Aorta (tissue), 5 donors: ENCODE results near the gene UNC119B. TPM values are rescaled to one million over a fixed set of nuclear protein-coding genes. Genes with fewer than 3 reads are reported as not detected.

Experiments used
- ATAC-seq: fragments of 200-7000 bp; cut with Tn5 transposase; one replicate; pipeline ENCODE4 v1.9.1; 2022; ENCODE audit warnings: moderate library complexity; ENCODE audit not compliant: low FRiP score
- DNase-seq, 2 donors: peaks; one replicate each; pipeline ENCODE4 v3.0.0-alpha.2; 2020
- H3K27ac ChIP-seq, 2 donors: one replicate each; pipeline ENCODE4 v1.5.1; 2013; ENCODE audit warnings: low read length in 2 of 2, mild to moderate bottlenecking in 2 of 2, moderate library complexity in 2 of 2, control low read depth in 1 of 2, inconsistent platforms in 1 of 2, low read depth in 1 of 2
- H3K27me3 ChIP-seq, 2 donors: one replicate each; pipeline ENCODE4 v1.6.1; 2013; ENCODE audit warnings: control low read depth in 1 of 2, low read length in 1 of 2, mild to moderate bottlenecking in 1 of 2, moderate library complexity in 1 of 2; ENCODE audit not compliant: insufficient read depth in 2 of 2, control insufficient read depth in 1 of 2
- H3K36me3 ChIP-seq, 2 donors: one replicate each; pipeline ENCODE4 v1.6.1; 2013; ENCODE audit warnings: control low read depth in 1 of 2, low read length in 1 of 2, mild to moderate bottlenecking in 1 of 2; ENCODE audit not compliant: insufficient read depth in 2 of 2, control insufficient read depth in 1 of 2
- H3K4me1 ChIP-seq, 2 donors: one replicate each; pipeline ENCODE4 v1.6.1; 2013; ENCODE audit warnings: low read length in 2 of 2, control low read depth in 1 of 2, mild to moderate bottlenecking in 1 of 2, moderate library complexity in 1 of 2; ENCODE audit not compliant: insufficient read depth in 2 of 2, control insufficient read depth in 1 of 2
- H3K4me3 ChIP-seq, 2 donors: one replicate each; pipeline ENCODE4 v1.5.1; 2013; ENCODE audit warnings: low read length in 2 of 2, control low read depth in 1 of 2, mild to moderate bottlenecking in 1 of 2
- H3K9me3 ChIP-seq: one replicate; pipeline ENCODE4 v1.6.1; 2013; ENCODE audit warnings: mild to moderate bottlenecking, low read length; ENCODE audit not compliant: control insufficient read depth
- WGBS, 2 donors: extraction: QIAGEN DNeasy Blood & Tissue Kit; methylation state at CpG; one replicate each; pipeline ENCODE4 v1.1.7; 2013; 5-methylcytosine and 5-hydroxymethylcytosine counted together
- intact Hi-C, 2 donors: fragments of 100-400 bp; cut with DNase I; formaldehyde crosslinking; loops; one replicate each; pipeline versions ENCODE4 v1.14.2 to v1.15.0; 2022
- polyA plus RNA-seq, 2 donors: library from polyadenylated mRNA; stranded (reverse); fragments of 200-250 nt; gene quantifications; one replicate each; pipeline ENCODE4 v1.2.3, GENCODE V29; 2013
- total RNA-seq, 2 donors: library from RNA; stranded (reverse); fragmentation: NEBNext Ultra II Directional; extraction: Animal tissue kit (Norgen Biotek cat#: 25700); gene quantifications; one replicate each; pipeline ENCODE4 v1.2.1, GENCODE V29; 2021
- donor health status: healthy with polysubstance abuse.
- donor health status: Bipolar disorder and iron deficiency.
- donor health status: DM: no; HTN: no; CAD: no.
- donor health status: DM: no; HTN: no; CAD: no.
- donor health status: DM: yes; HTN: yes; CAD: no.

The UNC119B gene
- total and polyA plus RNA-seq, 4 donors = 13.6 to 24.4 (median 17.2) TPM

- 88 to 89% methylated on average over 27 of the region's 27 CpGs for WGBS, 2 donors
- intact Hi-C loops = no loop called here
- no peaks in the 10 kb centered on the region for H3K27me3 ChIP-seq
- no peaks in the 10 kb centered on the region for H3K4me1 ChIP-seq
- DNase-seq = no peak
- ATAC-seq = no peak
- no peak overlapping the region for H3K4me3 ChIP-seq
- no peaks in the 10 kb centered on the region for H3K9me3 ChIP-seq
- peaks cover 2 to 3% of the 10 kb centered on the region in 2 donors for H3K36me3 ChIP-seq
- H3K27ac ChIP-seq = no peak overlapping the region
These were observed 49.5 kb downstream of the UNC119B start for GRCh38 chr12:120759591-120760348.

GRCh38 chr12:120760349-120761254, 50.3 kb downstream of the UNC119B start:
- Histone ChIP-seq H3K27ac (no peak overlapping the region), H3K36me3 (peaks cover 2 to 3% of the 10 kb centered on the region in 2 donors), H3K4me3 (no peak overlapping the region), H3K27me3 (no peaks in the 10 kb centered on the region), H3K9me3 (no peaks in the 10 kb centered on the region), H3K4me1 (no peaks in the 10 kb centered on the region)
- intact Hi-C loops = no loop called here
- 93% methylated on average over 21 of the region's 21 CpGs for WGBS, 2 donors
- no peak for DNase-seq
- ATAC-seq = no peak

GRCh38 chr12:120761519-120761934, 51.3 kb downstream of the UNC119B start:
- ATAC-seq = no peak
- Histone ChIP-seq H3K27ac (no peak overlapping the region), H3K36me3 (peaks cover 2 to 3% of the 10 kb centered on the region in 2 donors), H3K4me3 (no peak overlapping the region), H3K4me1 (no peaks in the 10 kb centered on the region), H3K9me3 (no peaks in the 10 kb centered on the region), H3K27me3 (no peaks in the 10 kb centered on the region)
- no peak for DNase-seq
- 6 to 16% methylated on average over 9 of the region's 9 CpGs for WGBS, 2 donors
- intact Hi-C loops = no loop called here

GRCh38 chr12:120762086-120762485, 51.8 kb downstream of the UNC119B start:
- ATAC-seq (no peak), DNase-seq (no peak)
- peaks cover 3 to 4% of the 10 kb centered on the region in 2 donors for H3K36me3 ChIP-seq
- H3K9me3 ChIP-seq = no peaks in the 10 kb centered on the region
- H3K27ac ChIP-seq = no peak overlapping the region
- WGBS, 2 donors = 11 to 20% methylated on average over 6 of the region's 6 CpGs
- H3K27me3 ChIP-seq = no peaks in the 10 kb centered on the region
- no peaks in the 10 kb centered on the region for H3K4me1 ChIP-seq
- no peak overlapping the region for H3K4me3 ChIP-seq
- intact Hi-C loops = no loop called here

- Histone ChIP-seq H3K4me1 (no peaks in the 10 kb centered on the region), H3K27ac (no peak overlapping the region), H3K36me3 (peaks cover 3 to 4% of the 10 kb centered on the region in 2 donors), H3K9me3 (no peaks in the 10 kb centered on the region), H3K4me3 (no peak overlapping the region), H3K27me3 (no peaks in the 10 kb centered on the region)
- DNase-seq (no peak), ATAC-seq (no peak)
- WGBS, 2 donors = 76 to 97% methylated on average over 3 of the region's 3 CpGs
- intact Hi-C loops = no loop called here
These were observed 53.0 kb downstream of the UNC119B start for GRCh38 chr12:120763250-120763649.

GRCh38 chr12:120764816-120765215, 54.6 kb downstream of the UNC119B start:
- intact Hi-C loops = no loop called here
- DNase-seq (no peak), ATAC-seq (no peak)
- Histone ChIP-seq H3K4me3 (no peak overlapping the region), H3K9me3 (no peaks in the 10 kb centered on the region), H3K36me3 (peaks cover 3 to 4% of the 10 kb centered on the region in 2 donors), H3K4me1 (no peaks in the 10 kb centered on the region), H3K27me3 (no peaks in the 10 kb centered on the region), H3K27ac (no peak overlapping the region)
- WGBS, 2 donors = 83 to 84% methylated on average over 9 of the region's 9 CpGs

- no peak for DNase-seq
- no peak for ATAC-seq
- Histone ChIP-seq H3K27me3 (no peaks in the 10 kb centered on the region), H3K27ac (no peak overlapping the region), H3K9me3 (no peaks in the 10 kb centered on the region), H3K4me3 (no peak overlapping the region), H3K36me3 (peaks cover 3 to 4% of the 10 kb centered on the region in 2 donors), H3K4me1 (no peaks in the 10 kb centered on the region)
- intact Hi-C loops = no loop called here
- WGBS, 2 donors = 87 to 91% methylated on average over 5 of the region's 5 CpGs
These were observed 56.3 kb downstream of the UNC119B start for GRCh38 chr12:120766566-120766965.

GRCh38 chr12:120767071-120768024, 57.1 kb downstream of the UNC119B start:
- Histone ChIP-seq H3K27me3 (no peaks in the 10 kb centered on the region), H3K36me3 (peaks cover 3 to 4% of the 10 kb centered on the region in 2 donors), H3K9me3 (no peaks in the 10 kb centered on the region), H3K4me3 (no peak overlapping the region), H3K4me1 (no peaks in the 10 kb centered on the region), H3K27ac (no peak overlapping the region)
- ATAC-seq = no peak
- WGBS, 2 donors = 88% methylated on average over 11 of the region's 11 CpGs
- intact Hi-C loops = no loop called here
- no peak for DNase-seq
